Esophagus squamous epithelium (tissue), 4 donors: ENCODE results near the gene FLT3.

Source experiments
- CTCF ChIP-seq, 6 experiments: fragments of 450-650 bp in 4 of 6; fragments of 200-600 bp in 2 of 6; sonication (generic) in 2 of 6; IDR thresholded peaks; one replicate each; pipeline ENCODE4 v1.5.1; 2016 to 2019; ENCODE audit warnings: antibody characterized with exemption in 6 of 6, mild to moderate bottlenecking in 4 of 6, moderate library complexity in 4 of 6
- POLR2A ChIP-seq, 4 donors: fragments of 450-650 bp; IDR thresholded peaks; one replicate each; pipeline ENCODE4 v1.6.1; 2017; ENCODE audit warnings: antibody characterized with exemption in 4 of 4, mild to moderate bottlenecking in 4 of 4, moderate library complexity in 3 of 4

GRCh38 chr13:28033894-28034655 is 66.3 kb downstream of the FLT3 start:
- TF ChIP-seq POLR2A (IDR thresholded peaks at IDR 0.05) (no peak), CTCF (IDR thresholded peaks at IDR 0.05) (no peak)
